ENCODE measurements around the gene APOD.

Gene APOD

DNA sequence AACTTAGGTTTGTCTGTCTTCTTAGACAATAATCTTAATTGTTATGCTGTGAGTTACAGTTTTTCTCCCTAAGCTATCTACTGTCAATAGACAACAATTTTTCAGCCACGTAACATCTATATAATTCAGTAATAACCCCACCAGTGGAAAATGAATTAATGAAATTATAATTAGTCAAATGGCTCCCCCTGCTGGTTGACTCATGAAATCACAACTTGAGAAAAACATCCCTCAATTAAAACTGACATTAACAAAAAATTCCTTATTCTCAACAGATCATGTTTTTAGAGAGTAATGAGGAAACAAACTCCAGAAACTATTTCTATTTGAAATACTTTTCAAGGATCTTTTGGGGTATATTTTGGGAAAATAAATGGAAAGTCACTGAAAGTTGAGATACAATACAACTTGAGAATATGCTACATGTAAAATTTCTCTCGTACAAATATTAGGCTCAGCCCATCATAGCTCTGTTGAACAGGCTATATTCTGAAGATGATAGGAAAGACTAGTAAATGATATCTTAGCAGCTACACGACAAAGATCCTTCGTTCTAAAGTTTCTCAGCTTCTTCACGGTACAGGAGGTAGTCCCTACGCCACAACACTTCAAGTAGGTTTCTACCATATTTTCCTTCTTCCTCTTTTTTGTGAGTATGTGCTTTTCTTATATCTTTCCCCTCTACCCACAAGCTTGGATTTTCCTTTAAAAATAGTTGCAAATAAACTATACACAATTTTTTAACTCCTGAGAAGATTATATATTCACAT, 61.3 kb downstream of the APOD start:
- DNase-seq, result no peak

All from NCI-H226 (cell line).